ENCODE data around the gene CTSD. TPM values are rescaled to one million over a fixed set of nuclear protein-coding genes. Genes with fewer than 3 reads are reported as not detected.

Gene CTSD
- total RNA-seq, 1 experiment from 2014 or later: 158 TPM

DNA sequence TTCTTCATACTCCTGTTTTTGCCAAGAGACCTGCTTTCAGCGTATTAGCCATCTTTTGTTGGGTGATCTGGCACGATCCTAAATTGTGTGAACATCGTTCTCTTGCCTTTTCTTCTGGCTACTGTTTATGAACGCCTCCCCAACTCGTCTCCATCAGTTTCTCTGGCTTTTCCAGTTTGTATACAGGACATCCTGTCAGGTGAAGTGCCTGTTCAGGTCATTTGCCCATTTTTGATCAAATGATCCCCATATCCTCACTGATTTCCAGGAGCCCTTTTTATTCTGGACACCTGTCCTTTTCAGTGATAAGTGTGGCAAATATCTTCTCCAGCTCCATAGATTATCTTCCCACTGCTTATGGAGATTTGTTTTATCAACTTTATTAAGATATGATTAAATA lies 48.5 kb upstream of the CTSD start:
- Mint-ChIP-seq H3K36me3 (ENCODE audit: insufficient read depth in 1 of 3, low read depth in 3 of 3) (no peaks in the 10 kb centered on the region; a peak in 1 of 7 replicates), H3K4me3 (no peak overlapping the region), H3K9me3 (peaks cover 6 to 8% of the 10 kb centered on the region in 2 experiments), H3K4me1 (no peaks in the 10 kb centered on the region), H3K27ac (peak overlapping the region in 1 of 3 experiments; percentile 56; a peak in 1 of 7 replicates), H3K27me3 (ENCODE audit: low read depth) (peaks cover 52% of the 10 kb centered on the region)
- Histone ChIP-seq H3K23me2 (ENCODE audit: insufficient read length, low read depth, low read length, poor library complexity, severe bottlenecking) (no peaks in the 10 kb centered on the region), H3K27me3 (ENCODE audit: insufficient read depth, low read length) (no peaks in the 10 kb centered on the region), H3T11ph (ENCODE audit: low read length) (no peak overlapping the region), H2BK20ac (ENCODE audit: low read depth, low read length, poor library complexity, severe bottlenecking) (no peak overlapping the region), H3K4me1 (ENCODE audit: insufficient read depth, low read length) (no peaks in the 10 kb centered on the region), H3K79me1 (ENCODE audit: insufficient read depth, low read depth, low read length, poor library complexity, severe bottlenecking) (no peaks in the 10 kb centered on the region), H2AFZ (ENCODE audit: low read length) (no peak overlapping the region), H4K5ac (ENCODE audit: insufficient read length, low read depth, low read length) (no peak overlapping the region), H2BK15ac (ENCODE audit: low read depth, low read length) (no peak overlapping the region), H3K4me2 (ENCODE audit: insufficient read depth, insufficient read length, low read length) (no peak overlapping the region), H2BK5ac (ENCODE audit: insufficient read length, low read length) (no peak overlapping the region), H3K23ac (ENCODE audit: insufficient read length, low read depth, low read length) (no peak overlapping the region), H3K14ac (ENCODE audit: insufficient read depth, low read length) (no peak overlapping the region), H3K9ac (ENCODE audit: extremely low read depth, insufficient read length, low read length) (no peak overlapping the region), H2BK12ac (ENCODE audit: insufficient read length, low read depth, low read length) (no peak overlapping the region), H4K20me1 (ENCODE audit: control insufficient read depth, insufficient read depth, insufficient read length) (no peaks in the 10 kb centered on the region), H3K18ac (ENCODE audit: insufficient read length, low read depth, low read length) (no peak overlapping the region), H3K4ac (ENCODE audit: low read depth, low read length) (no peak overlapping the region), H4K91ac (ENCODE audit: insufficient read length, low read depth, low read length) (no peak overlapping the region), H2AK5ac (ENCODE audit: insufficient read length, low read length) (no peak overlapping the region), H3K9me3 (ENCODE audit: control insufficient read depth, low read depth, low read length) (no peaks in the 10 kb centered on the region), H4K8ac (replicated peaks; ENCODE audit: insufficient read length, low read depth, low read length) (no peak overlapping the region), H3K27ac (ENCODE audit: insufficient read length, low read depth, low read length) (no peak overlapping the region), H2BK120ac (ENCODE audit: low read depth, low read length, poor library complexity, severe bottlenecking) (no peak overlapping the region), H3K56ac (ENCODE audit: insufficient read length, low read depth, low read length) (no peak overlapping the region), H3K79me2 (ENCODE audit: insufficient read depth, low read length) (no peaks in the 10 kb centered on the region)
- WGBS (ENCODE audit: extremely low coverage, insufficient read length, low lambda C conversion rate): no CpG with 5 or more reads among the region's 5 CpGs
- TF ChIP-seq, protein P1, sequence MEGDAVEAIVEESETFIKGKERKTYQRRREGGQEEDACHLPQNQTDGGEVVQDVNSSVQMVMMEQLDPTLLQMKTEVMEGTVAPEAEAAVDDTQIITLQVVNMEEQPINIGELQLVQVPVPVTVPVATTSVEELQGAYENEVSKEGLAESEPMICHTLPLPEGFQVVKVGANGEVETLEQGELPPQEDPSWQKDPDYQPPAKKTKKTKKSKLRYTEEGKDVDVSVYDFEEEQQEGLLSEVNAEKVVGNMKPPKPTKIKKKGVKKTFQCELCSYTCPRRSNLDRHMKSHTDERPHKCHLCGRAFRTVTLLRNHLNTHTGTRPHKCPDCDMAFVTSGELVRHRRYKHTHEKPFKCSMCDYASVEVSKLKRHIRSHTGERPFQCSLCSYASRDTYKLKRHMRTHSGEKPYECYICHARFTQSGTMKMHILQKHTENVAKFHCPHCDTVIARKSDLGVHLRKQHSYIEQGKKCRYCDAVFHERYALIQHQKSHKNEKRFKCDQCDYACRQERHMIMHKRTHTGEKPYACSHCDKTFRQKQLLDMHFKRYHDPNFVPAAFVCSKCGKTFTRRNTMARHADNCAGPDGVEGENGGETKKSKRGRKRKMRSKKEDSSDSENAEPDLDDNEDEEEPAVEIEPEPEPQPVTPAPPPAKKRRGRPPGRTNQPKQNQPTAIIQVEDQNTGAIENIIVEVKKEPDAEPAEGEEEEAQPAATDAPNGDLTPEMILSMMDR (conservative IDR thresholded peaks at IDR 0.05): no peak
- no peak for DNase-seq
